Peyer's patch (tissue), 4 donors: Measurements from ENCODE around the gene FNDC1.

Experiments used
- POLR2A ChIP-seq, 2 donors: fragments of 450-650 bp; IDR thresholded peaks; one replicate each; pipeline ENCODE4 v1.5.1; 2017; ENCODE audit warnings: antibody characterized with exemption in 2 of 2, mild to moderate bottlenecking in 2 of 2, moderate library complexity in 2 of 2
- TF ChIP-seq, protein P1 (sequence below), 6 experiments: fragments of 450-650 bp in 4 of 6; fragments of 200-600 bp in 2 of 6; sonication (generic) in 1 of 6; IDR thresholded peaks; one replicate each; pipeline ENCODE4 v1.5.1; 2017 to 2019; ENCODE audit warnings: antibody characterized with exemption in 6 of 6, mild to moderate bottlenecking in 3 of 6, moderate library complexity in 1 of 6

DNA sequence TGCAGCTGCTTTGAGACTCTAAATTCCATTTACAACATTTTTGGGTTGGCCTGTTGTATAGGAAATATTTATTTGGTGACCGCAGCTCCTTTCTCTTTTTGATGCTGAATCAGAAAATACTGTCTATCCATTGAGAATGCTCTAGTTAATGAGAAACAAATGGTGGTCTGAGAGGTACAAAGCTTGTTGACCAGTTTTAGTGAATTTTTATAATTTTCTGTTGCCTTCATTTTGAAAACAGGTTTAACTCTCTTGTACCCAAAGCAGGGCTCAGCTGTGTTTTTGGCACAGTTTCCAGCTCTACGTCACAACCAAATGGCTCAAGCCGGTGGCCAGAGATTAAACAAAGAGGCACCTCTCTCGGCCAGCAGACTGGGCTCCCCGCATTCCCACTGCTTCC lies 113.2 kb downstream of the FNDC1 start:
- TF ChIP-seq, protein P1, sequence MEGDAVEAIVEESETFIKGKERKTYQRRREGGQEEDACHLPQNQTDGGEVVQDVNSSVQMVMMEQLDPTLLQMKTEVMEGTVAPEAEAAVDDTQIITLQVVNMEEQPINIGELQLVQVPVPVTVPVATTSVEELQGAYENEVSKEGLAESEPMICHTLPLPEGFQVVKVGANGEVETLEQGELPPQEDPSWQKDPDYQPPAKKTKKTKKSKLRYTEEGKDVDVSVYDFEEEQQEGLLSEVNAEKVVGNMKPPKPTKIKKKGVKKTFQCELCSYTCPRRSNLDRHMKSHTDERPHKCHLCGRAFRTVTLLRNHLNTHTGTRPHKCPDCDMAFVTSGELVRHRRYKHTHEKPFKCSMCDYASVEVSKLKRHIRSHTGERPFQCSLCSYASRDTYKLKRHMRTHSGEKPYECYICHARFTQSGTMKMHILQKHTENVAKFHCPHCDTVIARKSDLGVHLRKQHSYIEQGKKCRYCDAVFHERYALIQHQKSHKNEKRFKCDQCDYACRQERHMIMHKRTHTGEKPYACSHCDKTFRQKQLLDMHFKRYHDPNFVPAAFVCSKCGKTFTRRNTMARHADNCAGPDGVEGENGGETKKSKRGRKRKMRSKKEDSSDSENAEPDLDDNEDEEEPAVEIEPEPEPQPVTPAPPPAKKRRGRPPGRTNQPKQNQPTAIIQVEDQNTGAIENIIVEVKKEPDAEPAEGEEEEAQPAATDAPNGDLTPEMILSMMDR (IDR thresholded peaks at IDR 0.05): no peak
- TF ChIP-seq POLR2A (IDR thresholded peaks at IDR 0.05): no peak
